Fibroblast of lung (primary cell): ENCODE results near the gene TSR3.

Experiments used
- CTCF ChIP-seq, 2 donors: IDR thresholded peaks in 1 of 2; conservative IDR thresholded peaks in 1 of 2; 1 replicate in 1 of 2; 2 replicates in 1 of 2; pipeline ENCODE4 v1.5.1; 2011 to 2012; ENCODE audit warnings: low read length in 2 of 2, control low read depth in 1 of 2, inconsistent platforms in 1 of 2, low read depth in 1 of 2, mild to moderate bottlenecking in 1 of 2
- EZH2 ChIP-seq: IDR thresholded peaks from 2 replicates; pipeline ENCODE4 v1.5.1; 2012; ENCODE audit warnings: low read length, control low read depth, mild to moderate bottlenecking; ENCODE audit errors: missing control alignments

GRCh38 chr16:1356061-1356900, 4.6 kb upstream of the TSR3 start:
- TF ChIP-seq EZH2: no peak
- TF ChIP-seq CTCF (conservative IDR thresholded peaks at IDR 0.05 in 1 of 2, IDR thresholded peaks at IDR 0.05 in 1 of 2; ENCODE audit: low read depth in 1 of 2, low read length in 2 of 2): no peak
